GM23248 (cell line): ENCODE data around the gene HBA1. TPM values are rescaled to one million over a fixed set of nuclear protein-coding genes. Genes with fewer than 3 reads are reported as not detected.

Experiments used
- DNase-seq: peaks from one replicate; pipeline ENCODE4 v3.0.0-alpha.2; 2015
- H2AFZ ChIP-seq: fragments of 200-600 bp; sonication (generic); 2 replicates; pipeline ENCODE4 v1.6.1; 2016; ENCODE audit warnings: antibody characterized with exemption
- H3F3A ChIP-seq: fragments of 200-600 bp; sonication (generic); 2 replicates; pipeline ENCODE4 v1.6.1; 2016; ENCODE audit warnings: mild to moderate bottlenecking, antibody characterized with exemption, mixed run types; ENCODE audit not compliant: insufficient read depth
- H3K27ac ChIP-seq: fragments of 200-600 bp; sonication (generic); 2 replicates; pipeline ENCODE4 v1.5.1; 2016; ENCODE audit warnings: mild to moderate bottlenecking
- H3K27me3 ChIP-seq: fragments of 200-600 bp; sonication (generic); replicated peaks from 2 replicates; pipeline ENCODE4 v1.6.1; 2016; ENCODE audit warnings: mild to moderate bottlenecking; ENCODE audit not compliant: insufficient read depth
- H3K36me3 ChIP-seq: fragments of 200-600 bp; sonication (generic); 2 replicates; pipeline ENCODE4 v1.6.1; 2016; ENCODE audit warnings: low read depth, mild to moderate bottlenecking
- H3K4me1 ChIP-seq: fragments of 200-600 bp; sonication (generic); 2 replicates; pipeline ENCODE4 v1.6.1; 2016; ENCODE audit warnings: mild to moderate bottlenecking; ENCODE audit not compliant: insufficient read depth
- H3K4me2 ChIP-seq: fragments of 200-600 bp; sonication (generic); one replicate; pipeline ENCODE4 v1.6.1; 2016; ENCODE audit warnings: mild to moderate bottlenecking; ENCODE audit not compliant: unreplicated experiment
- H3K4me3 ChIP-seq: fragments of 200-600 bp; sonication (generic); 2 replicates; pipeline ENCODE4 v1.5.1; 2016; ENCODE audit warnings: mild to moderate bottlenecking
- H3K79me2 ChIP-seq: fragments of 200-600 bp; sonication (generic); 2 replicates; pipeline ENCODE4 v1.6.1; 2016; ENCODE audit warnings: mild to moderate bottlenecking; ENCODE audit not compliant: insufficient read depth
- H3K9ac ChIP-seq: fragments of 200-600 bp; sonication (generic); 2 replicates; pipeline ENCODE4 v1.6.1; 2016; ENCODE audit warnings: mild to moderate bottlenecking
- H3K9me2 ChIP-seq: fragments of 200-600 bp; sonication (generic); 2 replicates; pipeline ENCODE4 v1.6.1; 2016; ENCODE audit warnings: mixed run types, mild to moderate bottlenecking, moderate library complexity; ENCODE audit not compliant: insufficient read depth
- H3K9me3 ChIP-seq: fragments of 200-600 bp; sonication (generic); one replicate; pipeline ENCODE4 v1.6.1; 2017; ENCODE audit warnings: low read depth
- H4K20me1 ChIP-seq: fragments of 200-600 bp; sonication (generic); 2 replicates; pipeline ENCODE4 v1.6.0; 2016; ENCODE audit not compliant: insufficient read depth
- EZH2 ChIP-seq: fragments of 200-600 bp; sonication (generic); IDR thresholded peaks from 2 replicates; pipeline ENCODE4 v1.6.1; 2018; ENCODE audit warnings: antibody characterized with exemption, mild to moderate bottlenecking; ENCODE audit not compliant: insufficient read depth, poor library complexity, severe bottlenecking
- EZH2phosphoT487 ChIP-seq: fragments of 200-600 bp; sonication (generic); IDR thresholded peaks from 2 replicates; pipeline ENCODE4 v1.6.1; 2018; ENCODE audit warnings: antibody characterized with exemption, moderate library complexity, mild to moderate bottlenecking, low read depth; ENCODE audit not compliant: insufficient read depth
- WGBS, 2 experiments: methylation state at CpG; one replicate each; pipeline ENCODE4 v1.1.6; 2015 to 2017; ENCODE audit warnings: low lambda C conversion rate in 2 of 2, low coverage in 1 of 2; ENCODE audit errors: missing lambda C conversion rate in 2 of 2; 5-methylcytosine and 5-hydroxymethylcytosine counted together
- in situ Hi-C: fragments of 300-500 bp; cut with MboI; formaldehyde crosslinking; loops from 2 replicates; pipeline ENCODE4 v1.15.0; 2020
- polyA plus RNA-seq: library from polyadenylated mRNA; unstranded; fragments of >200 nt; fragmentation: Nextera tagmentation; extraction: Ambion mirVana; gene quantifications from 2 replicates; pipeline ENCODE4 v1.2.1, GENCODE V29; 2016
- total RNA-seq: library from RNA; depleted of rRNA; stranded (reverse); fragments of >200 nt; shearing (Covaris generic); gene quantifications from 2 replicates; pipeline ENCODE4 v1.2.3, GENCODE V29; 2014

Gene HBA1
- total and polyA plus RNA-seq, 2 experiments from 2014 or later, result not detected

GRCh38 chr16:164827-165538 is 11.5 kb upstream of the HBA1 start:
- Histone ChIP-seq H3K27ac (no peak overlapping the region), H3K4me2 (no peak overlapping the region), H3K4me1 (no peaks in the 10 kb centered on the region), H3K9me2 (no peaks in the 10 kb centered on the region), H3K9ac (no peak overlapping the region), H2AFZ (no peak overlapping the region), H3K9me3 (no peaks in the 10 kb centered on the region), H3K36me3 (no peaks in the 10 kb centered on the region), H3K4me3 (no peak overlapping the region), H4K20me1 (no peaks in the 10 kb centered on the region), H3F3A (no peaks in the 10 kb centered on the region), H3K27me3 (peaks cover 37% of the 10 kb centered on the region), H3K79me2 (no peaks in the 10 kb centered on the region)
- TF ChIP-seq EZH2 (no peak), EZH2phosphoT487 (no peak)
- no peak for DNase-seq
- in situ Hi-C loops, result no loop called here
- WGBS, 2 experiments, result 6 to 8% methylated on average over 30 to 31 of the region's 77 CpGs

- Histone ChIP-seq H3K4me2 (no peak within 1 kb of the TSS), H3K27ac (no peak within 1 kb of the TSS), H3K36me3 (no peaks in the 10 kb centered on the region), H3F3A (no peaks in the 10 kb centered on the region), H3K4me3 (no peak within 1 kb of the TSS), H2AFZ (no peak within 1 kb of the TSS), H3K9me3 (no peaks in the 10 kb centered on the region), H3K4me1 (no peaks in the 10 kb centered on the region), H3K9me2 (no peaks in the 10 kb centered on the region), H3K27me3 (peaks cover 37% of the 10 kb centered on the region), H3K79me2 (no peaks in the 10 kb centered on the region), H3K9ac (no peak within 1 kb of the TSS), H4K20me1 (no peaks in the 10 kb centered on the region)
- DNase-seq, result no peak
- 0 out of 2 replicates have a peak, but pooled peaks have one; percentile 55 for TF ChIP-seq EZH2phosphoT487
- TF ChIP-seq EZH2, result peak; percentile 88
- in situ Hi-C loops, result no loop called here
- WGBS, 2 experiments, result 3 to 5% methylated on average over 38 to 69 of the region's 75 CpGs
These were observed 10.7 kb upstream of the HBA1 start, which contains the start of gene HBM for GRCh38 chr16:165539-166374. TSS of gene HBM (plus strand) at chr16:165978. CDS start at chr16:165998, 20 bp downstream.

- H3K79me2 ChIP-seq, result no peaks in the 10 kb centered on the region
- no peaks in the 10 kb centered on the region for H3K9me3 ChIP-seq
- in situ Hi-C loops, result no loop called here
- H3K27me3 ChIP-seq, result peaks cover 40% of the 10 kb centered on the region
- no peak for DNase-seq
- no peaks in the 10 kb centered on the region for H3K36me3 ChIP-seq
- no peak overlapping the region for H3K4me3 ChIP-seq
- 4% methylated on average over 39 to 45 of the region's 45 CpGs for WGBS, 2 experiments
- H3K4me2 ChIP-seq, result no peak overlapping the region
- no peaks in the 10 kb centered on the region for H3K9me2 ChIP-seq
- H4K20me1 ChIP-seq, result no peaks in the 10 kb centered on the region
- no peak overlapping the region for H2AFZ ChIP-seq
- no peak overlapping the region for H3K9ac ChIP-seq
- no peaks in the 10 kb centered on the region for H3F3A ChIP-seq
- TF ChIP-seq EZH2, result peak; percentile 59
- TF ChIP-seq EZH2phosphoT487, result no peak
- H3K27ac ChIP-seq, result no peak overlapping the region
- H3K4me1 ChIP-seq, result no peaks in the 10 kb centered on the region
These were observed 9.9 kb upstream of the HBA1 start for GRCh38 chr16:166375-167121.

GRCh38 chr16:167122-167690 is 9.3 kb upstream of the HBA1 start:
- H4K20me1 ChIP-seq, result no peaks in the 10 kb centered on the region
- peaks cover 43% of the 10 kb centered on the region for H3K27me3 ChIP-seq
- H3K4me2 ChIP-seq, result no peak overlapping the region
- no peak for DNase-seq
- H3K36me3 ChIP-seq, result no peaks in the 10 kb centered on the region
- H3K4me3 ChIP-seq, result no peak overlapping the region
- H3K9me3 ChIP-seq, result no peaks in the 10 kb centered on the region
- WGBS, 2 experiments, result 19 to 22% methylated on average over 10 to 11 of the region's 11 CpGs
- no peaks in the 10 kb centered on the region for H3K79me2 ChIP-seq
- H3F3A ChIP-seq, result no peaks in the 10 kb centered on the region
- H3K9ac ChIP-seq, result no peak overlapping the region
- no peaks in the 10 kb centered on the region for H3K4me1 ChIP-seq
- no peak overlapping the region for H3K27ac ChIP-seq
- H2AFZ ChIP-seq, result no peak overlapping the region
- TF ChIP-seq EZH2phosphoT487 (no peak), EZH2 (no peak)
- in situ Hi-C loops, result no loop called here
- no peaks in the 10 kb centered on the region for H3K9me2 ChIP-seq
